ENCODE data around the gene LGALS3BP. TPM values are rescaled to one million over a fixed set of nuclear protein-coding genes. Genes with fewer than 3 reads are reported as not detected.

LGALS3BP gene
- total and polyA plus RNA-seq, 2 donors (not counting 1 experiment from before 2014, with no cell fraction given): 1.8 to 7.5 TPM

DNA sequence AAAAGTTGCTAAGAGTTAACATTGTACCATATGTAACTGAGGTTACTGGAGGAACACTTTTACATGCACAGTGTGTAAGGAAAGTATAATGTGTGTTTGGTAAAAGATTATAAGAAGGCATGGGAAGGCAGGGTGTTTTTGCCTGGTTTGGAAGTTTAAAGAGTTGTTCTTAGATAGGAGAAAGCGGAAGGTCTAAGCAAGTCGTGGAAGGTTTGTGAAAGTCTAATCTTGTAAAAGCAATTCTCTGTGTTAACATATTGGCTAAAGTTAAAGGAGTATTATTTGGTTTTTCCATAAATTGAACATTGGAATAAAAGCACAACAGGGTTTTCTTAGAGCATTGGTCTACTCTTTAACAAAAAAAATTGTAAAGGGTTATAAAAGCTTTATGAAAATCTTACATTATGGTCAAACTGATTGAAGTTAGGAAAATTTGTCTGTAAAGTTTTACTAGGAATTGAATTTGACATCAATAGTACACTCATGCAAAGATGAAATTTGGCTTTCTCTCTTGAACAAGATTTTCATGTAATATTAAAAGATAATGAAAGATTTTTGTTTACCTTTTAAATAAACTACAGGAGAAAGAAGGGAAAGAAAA is 34.5 kb upstream of the LGALS3BP start:
- 87% methylated on average over 2 of the region's 2 CpGs for WGBS (ENCODE audit: insufficient coverage)
- Histone ChIP-seq H2AFZ (ENCODE audit: insufficient read depth, low read depth, low read length, poor library complexity, severe bottlenecking) (no peak overlapping the region), H3K4me1 (ENCODE audit: control insufficient read depth in 2 of 2, insufficient read depth in 2 of 2, low read length in 2 of 2) (peaks cover 4 to 6% of the 10 kb centered on the region in 2 donors), H3K9me3 (ENCODE audit: control extremely low read depth in 1 of 3, control insufficient read depth in 2 of 3, insufficient read depth in 1 of 3, low read length in 2 of 3) (peaks cover 3 to 5% (median 3%) of the 10 kb centered on the region in 3 donors), H3K79me2 (ENCODE audit: control insufficient read depth, insufficient read depth, low read length) (peaks cover 13% of the 10 kb centered on the region), H3K27me3 (replicated peaks in 1 of 4; ENCODE audit: control extremely low read depth in 1 of 4, control insufficient read depth in 3 of 4, insufficient read depth in 4 of 4, low read length in 3 of 4) (peaks cover 0 to 4% (median 0%) of the 10 kb centered on the region in 4 experiments), H3K27ac (ENCODE audit: low read length in 2 of 2) (no peak overlapping the region), H3K4me3 (ENCODE audit: control extremely low read depth in 1 of 5, extremely low read depth in 1 of 5, insufficient read depth in 1 of 5, low read depth in 2 of 5, low read length in 4 of 5) (no peak overlapping the region), H3K36me3 (replicated peaks in 1 of 2; ENCODE audit: control extremely low read depth in 1 of 2, control insufficient read depth in 1 of 2, extremely low read depth in 1 of 2, insufficient read depth in 2 of 2, low read length in 1 of 2) (no peaks in the 10 kb centered on the region), H4K20me1 (ENCODE audit: control insufficient read depth, insufficient read depth, low read length, poor library complexity, severe bottlenecking) (no peaks in the 10 kb centered on the region), H3K9ac (ENCODE audit: low read length) (no peak overlapping the region), H3K4me2 (replicated peaks; ENCODE audit: low read depth, low read length, poor library complexity, severe bottlenecking) (no peak overlapping the region)
- ChIA-PET CTCF (interaction anchor here (0.9 kb wide), 1 partner anchor 167 kb away, joined by 3 read pairs; no protein-coding TSS in a partner anchor), POLR2A (interaction anchor here (0.6 kb wide), 1 partner anchor 12 kb away, joined by 3 read pairs; no protein-coding TSS in a partner anchor)
- Mint-ChIP-seq H3K9me3 (ENCODE audit: insufficient read depth) (no peaks in the 10 kb centered on the region), H3K4me3 (no peak overlapping the region), H3K4me1 (peaks cover 14% of the 10 kb centered on the region), H3K27ac (no peak overlapping the region), H3K27me3 (peaks cover 24% of the 10 kb centered on the region)
- intact Hi-C loops (cut with micrococcal nuclease): no loop called here
- TF ChIP-seq EZH2 (IDR thresholded peaks at IDR 0.05; ENCODE audit: borderline replicate concordance, insufficient read depth, low read depth, low read length, poor library complexity, severe bottlenecking) (no peak), CTCF (IDR thresholded peaks at IDR 0.05) (no peak)
- ATAC-seq (ENCODE audit: low read depth) (no peak), DNase-seq (no peak)

GRCh38 chr17:79012563-79013134 is 32.9 kb upstream of the LGALS3BP start:
- Mint-ChIP-seq H3K4me3 (no peak overlapping the region), H3K27me3 (peaks cover 13% of the 10 kb centered on the region), H3K4me1 (peaks cover 27% of the 10 kb centered on the region), H3K9me3 (ENCODE audit: insufficient read depth) (no peaks in the 10 kb centered on the region), H3K27ac (no peak overlapping the region)
- WGBS (ENCODE audit: insufficient coverage): 87% methylated on average over 6 of the region's 6 CpGs
- no peak for ATAC-seq (ENCODE audit: low read depth)
- Histone ChIP-seq H3K4me3 (ENCODE audit: control extremely low read depth in 1 of 5, extremely low read depth in 1 of 5, insufficient read depth in 1 of 5, low read depth in 2 of 5, low read length in 4 of 5) (no peak overlapping the region), H3K4me2 (replicated peaks; ENCODE audit: low read depth, low read length, poor library complexity, severe bottlenecking) (no peak overlapping the region), H3K9me3 (ENCODE audit: control extremely low read depth in 1 of 3, control insufficient read depth in 2 of 3, insufficient read depth in 1 of 3, low read length in 2 of 3) (peaks cover 3 to 5% (median 3%) of the 10 kb centered on the region in 3 donors), H3K9ac (ENCODE audit: low read length) (no peak overlapping the region), H3K27ac (ENCODE audit: low read length in 2 of 2) (no peak overlapping the region), H2AFZ (ENCODE audit: insufficient read depth, low read depth, low read length, poor library complexity, severe bottlenecking) (no peak overlapping the region), H4K20me1 (ENCODE audit: control insufficient read depth, insufficient read depth, low read length, poor library complexity, severe bottlenecking) (peaks cover 12% of the 10 kb centered on the region), H3K79me2 (ENCODE audit: control insufficient read depth, insufficient read depth, low read length) (peaks cover 29% of the 10 kb centered on the region), H3K27me3 (replicated peaks in 1 of 4; ENCODE audit: control extremely low read depth in 1 of 4, control insufficient read depth in 3 of 4, insufficient read depth in 4 of 4, low read length in 3 of 4) (peaks cover 0 to 4% (median 0%) of the 10 kb centered on the region in 4 experiments), H3K4me1 (ENCODE audit: control insufficient read depth in 2 of 2, insufficient read depth in 2 of 2, low read length in 2 of 2) (peaks cover 19 to 22% of the 10 kb centered on the region in 2 donors), H3K36me3 (replicated peaks in 1 of 2; ENCODE audit: control extremely low read depth in 1 of 2, control insufficient read depth in 1 of 2, extremely low read depth in 1 of 2, insufficient read depth in 2 of 2, low read length in 1 of 2) (no peaks in the 10 kb centered on the region)
- DNase-seq: no peak
- ChIA-PET CTCF (interaction anchor here (1.7 kb wide), 1 partner anchor 147 kb away, joined by 4 read pairs; no protein-coding TSS in a partner anchor), POLR2A (interaction anchor here (0.5 kb wide), 1 partner anchor 37 kb away, joined by 9 read pairs; no protein-coding TSS in a partner anchor)
- intact Hi-C loops (cut with micrococcal nuclease): no loop called here
- TF ChIP-seq CTCF (IDR thresholded peaks at IDR 0.05): no peak
- TF ChIP-seq EZH2 (IDR thresholded peaks at IDR 0.05; ENCODE audit: borderline replicate concordance, insufficient read depth, low read depth, low read length, poor library complexity, severe bottlenecking): no peak
